ENCODE data around the gene ZNF35.

Gene ZNF35

GRCh38 chr3:44642337-44642736, 6.2 kb upstream of the ZNF35 start:
- no peak overlapping the region for H3K4me3 ChIP-seq (ENCODE audit: low read depth, low read length)
- no peak for TF ChIP-seq CTCF (IDR thresholded peaks at IDR 0.05; ENCODE audit: control insufficient read depth, extremely low read depth, insufficient read depth)
- DNase-seq (ENCODE audit: low read depth): no peak

GRCh38 chr3:44643024-44643423, 5.5 kb upstream of the ZNF35 start:
- TF ChIP-seq CTCF (IDR thresholded peaks at IDR 0.05; ENCODE audit: control insufficient read depth, extremely low read depth, insufficient read depth): no peak
- no peak overlapping the region for H3K4me3 ChIP-seq (ENCODE audit: low read depth, low read length)
- DNase-seq (ENCODE audit: low read depth): no peak

DNA sequence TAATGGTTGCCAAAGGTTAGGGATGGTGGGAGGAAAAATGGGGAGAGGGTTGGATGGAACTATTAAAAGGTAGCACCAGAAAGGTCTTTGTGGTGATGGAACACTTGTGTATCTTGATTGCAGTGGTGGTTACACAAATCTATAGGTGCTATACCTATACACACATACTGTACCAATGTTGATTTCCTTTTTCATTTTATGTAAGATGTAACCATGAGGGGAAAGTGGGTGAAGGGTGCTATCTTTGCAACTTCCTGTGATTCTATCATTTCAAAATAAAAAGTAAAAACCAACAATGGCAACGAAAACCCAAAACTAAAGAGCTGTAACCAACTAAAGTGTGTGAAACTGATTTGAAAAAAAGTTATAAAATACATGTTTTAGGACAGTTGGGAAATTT, 761 bp upstream of the ZNF35 start:
- no peak for DNase-seq (ENCODE audit: low read depth)
- no peak for TF ChIP-seq CTCF (IDR thresholded peaks at IDR 0.05; ENCODE audit: control insufficient read depth, extremely low read depth, insufficient read depth)
- no peak overlapping the region; the same call in 1 of the 2 replicates for H3K4me3 ChIP-seq (ENCODE audit: low read depth, low read length)

DNA sequence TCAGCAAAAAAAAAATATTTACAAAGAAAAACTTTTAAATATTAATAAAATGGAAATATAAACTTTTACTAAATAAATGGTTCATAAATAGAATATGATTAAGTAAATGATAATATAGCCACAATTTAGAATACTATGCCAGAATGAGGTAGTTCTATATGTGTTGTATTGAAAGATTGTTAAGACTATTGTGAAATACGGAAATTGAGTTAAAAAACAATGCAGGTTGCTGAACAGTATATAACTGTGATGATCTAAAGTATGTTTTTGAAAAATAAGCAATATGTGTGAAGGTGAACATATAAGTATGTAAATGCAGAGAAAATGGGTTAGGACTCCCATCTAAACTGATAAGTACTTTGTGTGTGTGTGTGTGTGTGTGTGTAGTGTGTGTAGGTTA, 1.2 kb downstream of the ZNF35 start:
- no peak for DNase-seq (ENCODE audit: low read depth)
- TF ChIP-seq CTCF (IDR thresholded peaks at IDR 0.05; ENCODE audit: control insufficient read depth, extremely low read depth, insufficient read depth): no peak
- peak overlapping the region; percentile 81 for H3K4me3 ChIP-seq (ENCODE audit: low read depth, low read length)

DNA sequence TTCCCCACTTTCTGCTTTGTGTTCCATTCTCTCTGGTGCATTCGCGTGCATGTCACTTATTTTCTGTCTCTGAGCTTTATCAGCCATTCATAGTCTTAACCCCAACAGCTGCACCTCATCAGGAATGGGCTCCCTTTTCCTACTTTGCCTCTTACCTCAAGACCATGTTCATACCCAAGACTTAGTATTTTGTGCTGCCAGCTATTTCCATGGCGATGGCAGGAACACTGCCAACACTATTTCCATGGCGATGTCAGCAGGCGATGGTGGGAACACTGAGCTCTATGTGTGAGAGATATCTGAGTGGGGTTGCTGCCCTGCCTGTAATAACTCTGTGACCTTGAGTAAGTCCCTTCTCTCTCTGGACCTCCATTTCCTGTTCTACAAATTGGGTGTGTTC, 5.5 kb downstream of the ZNF35 start:
- TF ChIP-seq CTCF (IDR thresholded peaks at IDR 0.05; ENCODE audit: control insufficient read depth, extremely low read depth, insufficient read depth): no peak
- no peak overlapping the region for H3K4me3 ChIP-seq (ENCODE audit: low read depth, low read length)
- DNase-seq (ENCODE audit: low read depth): no peak

DNA sequence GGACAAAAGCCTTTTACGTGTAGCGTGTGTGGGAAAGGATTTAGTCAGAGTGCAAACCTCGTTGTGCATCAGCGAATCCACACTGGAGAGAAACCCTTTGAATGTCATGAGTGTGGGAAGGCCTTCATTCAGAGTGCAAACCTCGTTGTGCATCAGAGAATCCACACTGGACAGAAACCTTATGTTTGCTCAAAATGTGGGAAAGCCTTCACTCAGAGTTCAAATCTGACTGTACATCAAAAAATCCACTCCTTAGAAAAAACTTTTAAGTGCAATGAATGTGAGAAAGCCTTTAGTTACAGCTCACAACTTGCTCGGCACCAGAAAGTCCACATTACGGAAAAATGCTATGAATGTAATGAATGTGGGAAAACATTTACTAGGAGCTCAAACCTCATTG, 10.5 kb downstream of the ZNF35 start:
- TF ChIP-seq CTCF (IDR thresholded peaks at IDR 0.05; ENCODE audit: control insufficient read depth, extremely low read depth, insufficient read depth): no peak
- no peak for DNase-seq (ENCODE audit: low read depth)
- H3K4me3 ChIP-seq (ENCODE audit: low read depth, low read length): no peak overlapping the region

DNA sequence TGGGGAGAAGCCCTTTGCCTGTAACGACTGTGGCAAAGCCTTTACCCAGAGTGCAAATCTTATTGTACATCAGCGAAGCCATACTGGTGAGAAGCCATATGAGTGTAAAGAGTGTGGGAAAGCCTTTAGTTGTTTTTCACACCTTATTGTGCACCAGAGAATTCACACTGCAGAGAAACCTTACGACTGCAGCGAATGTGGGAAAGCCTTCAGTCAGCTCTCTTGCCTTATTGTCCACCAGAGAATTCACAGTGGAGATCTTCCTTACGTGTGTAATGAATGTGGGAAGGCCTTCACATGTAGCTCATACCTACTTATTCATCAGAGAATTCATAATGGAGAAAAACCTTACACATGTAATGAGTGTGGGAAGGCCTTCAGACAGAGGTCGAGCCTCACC, 10.9 kb downstream of the ZNF35 start:
- no peak for TF ChIP-seq CTCF (IDR thresholded peaks at IDR 0.05; ENCODE audit: control insufficient read depth, extremely low read depth, insufficient read depth)
- no peak for DNase-seq (ENCODE audit: low read depth)

More for the DNA sequence above, 10.9 kb downstream of the ZNF35 start:
- H3K4me3 ChIP-seq (ENCODE audit: low read depth, low read length): no peak overlapping the region
